ENCODE data around the gene ETFB. TPM values are rescaled to one million over a fixed set of nuclear protein-coding genes. Genes with fewer than 3 reads are reported as not detected.

Gene ETFB
- total RNA-seq, 1 experiment from 2014 or later: 204 TPM

DNA sequence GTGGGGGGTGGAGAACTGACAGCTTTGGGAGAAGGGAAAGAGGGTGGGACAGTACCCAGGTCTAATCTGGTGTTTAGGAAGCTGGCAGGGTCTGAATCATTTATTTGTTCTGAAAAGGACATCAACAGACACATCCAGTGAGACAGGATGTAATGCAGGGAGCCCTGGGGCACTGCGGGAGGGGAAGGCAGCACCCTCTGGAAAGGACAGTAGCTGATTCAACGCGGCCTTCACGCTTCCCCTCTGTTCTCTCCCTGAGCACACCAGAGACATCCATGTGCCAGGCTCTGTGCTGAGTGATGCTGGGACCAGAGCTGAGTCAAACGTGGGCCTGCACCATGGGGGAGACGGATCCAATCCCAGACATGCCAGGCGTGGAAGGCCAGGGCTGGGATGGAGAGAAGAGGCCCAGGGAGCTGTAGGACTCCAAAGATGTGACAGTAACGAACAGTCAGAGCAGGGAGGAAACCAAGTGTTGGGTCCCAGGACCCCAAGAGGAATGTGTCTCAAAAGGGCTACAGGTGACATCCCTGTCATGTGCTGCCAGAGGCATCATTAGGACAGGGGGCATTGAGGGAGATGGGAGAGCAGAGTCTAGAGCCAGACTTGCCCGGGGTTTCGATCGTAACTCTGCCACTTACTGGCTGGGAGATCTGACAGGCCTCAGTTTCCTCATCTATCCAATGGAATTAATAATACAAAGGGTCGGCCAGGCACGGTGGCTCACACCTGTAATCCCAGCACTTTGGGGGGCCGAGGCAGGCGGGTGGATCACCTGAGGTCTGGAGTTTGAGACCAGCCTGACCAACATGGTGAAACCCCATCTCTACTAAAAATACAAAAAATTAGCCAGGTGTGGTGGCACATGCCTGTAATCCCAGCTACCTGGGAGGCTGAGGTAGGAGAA, 1.7 kb downstream of the ETFB start:
- peaks cover 42% of the 10 kb centered on the region for H3K79me2 ChIP-seq (ENCODE audit: low read depth)
- peak; percentile 19 to 44 for DNase-seq

DNA sequence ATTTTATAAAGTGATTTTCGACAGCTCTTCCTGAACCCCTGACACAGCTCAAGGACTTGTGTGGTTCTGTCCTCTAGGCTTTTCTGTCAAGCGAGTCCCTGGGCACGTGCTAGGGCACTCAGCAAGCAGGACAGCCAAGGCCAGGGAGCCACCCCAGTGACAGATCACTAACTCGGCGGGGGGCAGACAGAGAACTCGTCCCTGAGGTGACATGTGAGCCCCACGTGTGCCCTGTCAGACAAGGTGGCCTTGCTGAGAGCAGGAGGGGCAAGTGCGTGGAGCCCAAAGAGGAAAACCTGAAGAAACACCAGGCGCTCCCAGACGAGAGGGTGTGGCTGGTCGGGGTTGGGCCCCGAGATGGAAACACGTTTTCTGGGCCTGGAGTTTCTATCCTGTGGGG, 4.9 kb downstream of the ETFB start:
- H3K36me3 ChIP-seq (ENCODE audit: low read depth): no peaks in the 10 kb centered on the region
- peaks cover 14% of the 10 kb centered on the region; the same call in 1 of the 2 replicates for H4K20me1 ChIP-seq (ENCODE audit: insufficient read depth)
- no peaks in the 10 kb centered on the region for H3K9me2 ChIP-seq (ENCODE audit: insufficient read depth)
- H3K27ac ChIP-seq: no peak overlapping the region
- TF ChIP-seq EZH2 (IDR thresholded peaks at IDR 0.05; ENCODE audit: low read depth): no peak
- TF ChIP-seq, protein P1, sequence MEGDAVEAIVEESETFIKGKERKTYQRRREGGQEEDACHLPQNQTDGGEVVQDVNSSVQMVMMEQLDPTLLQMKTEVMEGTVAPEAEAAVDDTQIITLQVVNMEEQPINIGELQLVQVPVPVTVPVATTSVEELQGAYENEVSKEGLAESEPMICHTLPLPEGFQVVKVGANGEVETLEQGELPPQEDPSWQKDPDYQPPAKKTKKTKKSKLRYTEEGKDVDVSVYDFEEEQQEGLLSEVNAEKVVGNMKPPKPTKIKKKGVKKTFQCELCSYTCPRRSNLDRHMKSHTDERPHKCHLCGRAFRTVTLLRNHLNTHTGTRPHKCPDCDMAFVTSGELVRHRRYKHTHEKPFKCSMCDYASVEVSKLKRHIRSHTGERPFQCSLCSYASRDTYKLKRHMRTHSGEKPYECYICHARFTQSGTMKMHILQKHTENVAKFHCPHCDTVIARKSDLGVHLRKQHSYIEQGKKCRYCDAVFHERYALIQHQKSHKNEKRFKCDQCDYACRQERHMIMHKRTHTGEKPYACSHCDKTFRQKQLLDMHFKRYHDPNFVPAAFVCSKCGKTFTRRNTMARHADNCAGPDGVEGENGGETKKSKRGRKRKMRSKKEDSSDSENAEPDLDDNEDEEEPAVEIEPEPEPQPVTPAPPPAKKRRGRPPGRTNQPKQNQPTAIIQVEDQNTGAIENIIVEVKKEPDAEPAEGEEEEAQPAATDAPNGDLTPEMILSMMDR (conservative IDR thresholded peaks at IDR 0.05): no peak
- ChIA-PET POLR2A (ENCODE audit: unreplicated experiment) (no interaction called here), CTCF (interaction anchor here (0.6 kb wide), 1 partner anchor 297 kb away, joined by 3 read pairs; no protein-coding TSS in a partner anchor)
- intact Hi-C loops (cut with micrococcal nuclease; ENCODE audit: unreplicated experiment): loop anchor here (10.0 kb wide), 1 partner anchor 324 kb away; no protein-coding TSS in a partner anchor
- no peak overlapping the region for H2AFZ ChIP-seq
- no peak for DNase-seq
- H3K4me3 ChIP-seq: no peak overlapping the region
- peaks cover 42% of the 10 kb centered on the region for H3K79me2 ChIP-seq (ENCODE audit: low read depth)
- H3K9me3 ChIP-seq (ENCODE audit: insufficient read depth, low read depth): no peaks in the 10 kb centered on the region
- H3F3A ChIP-seq (ENCODE audit: insufficient read depth, low read depth): peaks cover 30% of the 10 kb centered on the region; the same call in 1 of the 2 replicates
- peaks cover 31% of the 10 kb centered on the region for H3K4me1 ChIP-seq (replicated peaks; ENCODE audit: insufficient read depth)
- BruUV-seq (replicated peaks): no TSS peak
- H3K4me2 ChIP-seq: no peak overlapping the region
- no peaks in the 10 kb centered on the region for H3K27me3 ChIP-seq (ENCODE audit: insufficient read depth, low read depth)

More for the DNA sequence above, 1.7 kb downstream of the ETFB start:
- Histone ChIP-seq H3K36me3 (ENCODE audit: low read depth) (no peaks in the 10 kb centered on the region), H3K27me3 (ENCODE audit: insufficient read depth, low read depth) (no peaks in the 10 kb centered on the region), H3K9me2 (ENCODE audit: insufficient read depth) (no peaks in the 10 kb centered on the region), H3K27ac (peak overlapping the region; percentile 22), H3F3A (ENCODE audit: insufficient read depth, low read depth) (peaks cover 31% of the 10 kb centered on the region), H3K4me3 (no peak overlapping the region), H4K20me1 (ENCODE audit: insufficient read depth) (peaks cover 7% of the 10 kb centered on the region; the same call in 1 of the 2 replicates), H3K4me1 (replicated peaks; ENCODE audit: insufficient read depth) (peaks cover 36% of the 10 kb centered on the region), H3K9me3 (ENCODE audit: insufficient read depth, low read depth) (no peaks in the 10 kb centered on the region), H2AFZ (no peak overlapping the region), H3K4me2 (peak overlapping the region; percentile 34)
- no peak for TF ChIP-seq EZH2 (IDR thresholded peaks at IDR 0.05; ENCODE audit: low read depth)
- TF ChIP-seq, protein P1 (conservative IDR thresholded peaks at IDR 0.05): no peak
- no TSS peak for BruUV-seq (replicated peaks)
- intact Hi-C loops (cut with micrococcal nuclease; ENCODE audit: unreplicated experiment): loop anchor here (5.0 to 10.0 kb wide), 2 partner anchors 320 to 338 kb away; no protein-coding TSS in a partner anchor
- POLR2A ChIA-PET (ENCODE audit: unreplicated experiment): interaction anchor here (0.6 kb wide), 2 partner anchors 294 to 341 kb away, joined by 3 to 21 read pairs; no protein-coding TSS in a partner anchor
- CTCF ChIA-PET: interaction anchor here (0.6 kb wide), 1 partner anchor 329 kb away, joined by 3 read pairs; the partner anchor contains the start of gene KLK12

DNA sequence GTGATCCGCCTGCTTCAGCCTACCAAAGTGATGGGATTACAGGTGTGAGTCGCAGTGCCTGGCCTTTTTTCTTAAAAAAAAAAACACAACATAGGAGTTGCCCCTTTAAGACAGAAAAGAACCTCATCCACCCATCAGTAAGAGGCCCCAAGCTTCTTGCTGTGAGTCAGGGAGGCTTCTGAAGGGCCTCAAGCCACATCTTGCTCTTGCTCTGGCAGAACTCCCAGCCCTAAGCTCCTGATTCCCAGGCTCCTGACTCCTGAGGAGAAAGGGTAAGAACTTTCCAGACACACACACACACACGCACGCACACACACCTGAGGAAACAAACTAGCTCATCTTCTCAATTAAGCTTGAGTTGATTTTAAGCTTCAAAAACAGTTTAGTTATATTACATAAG, 6.9 kb downstream of the ETFB start:
- DNase-seq: no peak
- Histone ChIP-seq H2AFZ (no peak overlapping the region), H4K20me1 (ENCODE audit: insufficient read depth) (peaks cover 14% of the 10 kb centered on the region; the same call in 1 of the 2 replicates), H3K27ac (no peak overlapping the region), H3K36me3 (ENCODE audit: low read depth) (no peaks in the 10 kb centered on the region), H3K9me3 (ENCODE audit: insufficient read depth, low read depth) (no peaks in the 10 kb centered on the region), H3F3A (ENCODE audit: insufficient read depth, low read depth) (peaks cover 26% of the 10 kb centered on the region; the same call in 1 of the 2 replicates), H3K27me3 (ENCODE audit: insufficient read depth, low read depth) (no peaks in the 10 kb centered on the region), H3K4me3 (no peak overlapping the region), H3K4me2 (no peak overlapping the region), H3K9me2 (ENCODE audit: insufficient read depth) (no peaks in the 10 kb centered on the region), H3K4me1 (replicated peaks; ENCODE audit: insufficient read depth) (peaks cover 21% of the 10 kb centered on the region), H3K79me2 (ENCODE audit: low read depth) (peaks cover 25% of the 10 kb centered on the region)
- POLR2A ChIA-PET (ENCODE audit: unreplicated experiment): interaction anchor here (0.6 kb wide), 1 partner anchor 1167 kb away, joined by 11 read pairs; no protein-coding TSS in a partner anchor
- TF ChIP-seq, protein P1 (conservative IDR thresholded peaks at IDR 0.05): no peak
- TF ChIP-seq EZH2 (IDR thresholded peaks at IDR 0.05; ENCODE audit: low read depth): no peak
- no TSS peak for BruUV-seq (replicated peaks)
- CTCF ChIA-PET: interaction anchor here (0.7 kb wide), 1 partner anchor 39 kb away, joined by 3 read pairs; no protein-coding TSS in a partner anchor
- intact Hi-C loops (cut with micrococcal nuclease; ENCODE audit: unreplicated experiment): no loop called here

All from PC-9 (cell line).